Stimulated activated CD8-positive, alpha-beta memory T cell treated with anti-CD3 and anti-CD28 coated beads, Interleukin-15, amount 100 ng/mL, for 4 hours (primary cell): ENCODE results near the gene LINC01488.
A peak's percentile ranks its signal among the peaks of the same experiment; 100 is the strongest.

Source experiments
- DNase-seq, 2 donors: peaks; one replicate each; pipeline ENCODE4 v3.0.0-alpha.2; 2020; ENCODE audit warnings: low read depth in 2 of 2

LINC01488 gene

DNA sequence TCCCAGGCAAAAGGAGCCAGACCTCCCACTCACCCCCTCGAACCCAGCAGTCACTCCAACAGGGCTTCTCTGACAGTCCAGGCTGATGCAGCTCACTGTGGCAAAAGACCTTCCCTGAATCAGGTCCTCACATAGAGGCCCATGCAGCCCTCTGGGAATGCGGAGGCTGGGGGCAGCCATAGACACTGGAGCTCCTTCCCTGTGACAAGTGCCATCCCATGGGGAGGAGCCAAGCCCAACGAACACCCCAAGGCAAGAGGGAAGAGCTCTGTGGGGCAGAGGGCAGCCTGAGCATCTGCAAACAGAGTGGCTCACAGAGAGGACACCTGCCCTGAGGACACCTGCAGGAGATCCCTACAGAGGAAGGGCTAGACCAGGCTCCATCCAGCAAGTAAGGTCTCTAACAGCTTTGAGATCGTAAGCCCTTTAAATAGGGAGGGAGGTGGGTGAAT lies at the start of gene LINC01488:
TSS of gene LINC01488 (plus strand) at position 271 of the 452 bp plus-strand sequence.
- no peak for DNase-seq

DNA sequence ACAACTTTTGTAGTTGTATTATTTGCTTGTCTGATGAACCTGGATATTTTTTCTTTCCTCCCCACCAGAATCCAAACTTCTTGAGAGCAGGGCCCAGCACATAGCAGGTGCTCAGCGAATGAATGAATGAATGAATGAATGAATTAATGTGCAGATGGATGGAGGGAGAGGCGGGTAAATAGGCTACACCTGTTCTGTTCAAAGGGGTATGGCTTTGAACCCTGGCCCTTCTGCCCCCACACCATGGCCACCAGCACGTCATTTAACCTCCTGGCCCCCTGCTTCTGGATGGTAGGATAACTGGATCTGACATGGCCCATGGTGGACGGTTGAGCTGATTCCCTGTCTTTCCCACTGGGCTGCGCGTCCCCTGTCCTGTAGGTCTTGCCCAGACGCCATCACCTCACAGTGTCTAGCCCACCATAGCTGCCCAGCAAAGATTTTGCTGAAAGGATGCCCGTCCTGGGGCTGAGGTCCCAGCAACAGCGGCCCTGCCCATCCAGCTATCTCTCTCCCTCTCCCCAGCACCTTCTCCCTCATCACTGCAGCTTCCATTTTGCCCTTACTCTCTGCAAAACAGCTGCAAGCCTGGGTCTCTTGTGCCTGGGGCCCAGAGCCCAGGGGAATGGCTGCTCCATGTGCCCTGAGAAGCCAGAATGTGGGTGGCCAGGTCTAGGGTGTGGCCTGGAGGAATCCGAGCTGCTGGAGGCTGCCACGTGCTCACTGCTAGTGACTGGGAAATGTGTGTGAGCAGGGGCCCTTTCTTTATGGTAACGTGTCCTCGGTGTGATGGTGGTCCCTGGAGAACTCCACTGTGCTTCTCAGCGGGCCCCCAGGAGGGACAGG lies 49.3 kb upstream of the LINC01488 start:
- no peak for DNase-seq

DNA sequence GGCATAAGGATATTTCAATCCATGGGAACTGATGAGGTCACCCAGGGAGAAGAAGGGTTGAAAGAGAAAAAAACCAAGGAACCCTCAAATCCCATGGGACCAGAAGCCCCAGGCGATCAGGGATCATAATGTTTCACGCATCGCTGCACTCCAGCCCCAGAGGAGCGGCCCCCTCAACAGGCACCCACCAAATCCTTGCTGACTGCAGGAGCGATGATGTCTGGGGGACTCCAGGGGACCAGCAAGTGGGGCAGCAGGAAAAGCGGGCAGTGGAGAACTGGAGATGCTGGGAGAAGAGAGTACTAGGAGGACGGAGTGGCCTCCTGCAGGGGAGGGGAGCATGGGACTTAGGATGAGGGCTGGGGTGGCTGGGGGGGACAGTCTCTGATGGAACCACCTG lies 47.7 kb upstream of the LINC01488 start:
- DNase-seq = no peak

DNA sequence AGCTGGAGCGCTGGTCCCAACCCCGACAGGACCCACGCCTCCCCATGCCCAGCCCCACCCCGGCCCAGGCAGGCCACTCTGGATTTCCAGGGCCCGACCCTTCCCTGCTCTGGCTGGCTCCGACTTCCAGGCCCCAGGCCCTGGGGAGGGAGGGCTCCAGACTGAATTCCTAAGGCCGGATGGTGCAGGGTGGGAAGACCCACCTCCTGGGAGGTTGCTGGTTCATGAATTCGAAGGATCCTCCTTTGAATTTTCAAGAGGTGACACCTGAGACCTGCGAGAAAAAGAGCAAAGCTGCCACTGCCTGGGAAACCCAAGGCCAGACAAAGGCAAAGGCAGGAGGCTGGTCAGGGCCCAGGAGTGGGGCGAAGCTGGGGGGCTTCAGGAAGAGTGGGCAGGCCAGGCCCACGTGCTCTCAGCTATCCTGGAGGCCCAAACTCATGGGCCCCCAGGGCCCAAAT lies 47.0 kb upstream of the LINC01488 start:
- DNase-seq = no peak

DNA sequence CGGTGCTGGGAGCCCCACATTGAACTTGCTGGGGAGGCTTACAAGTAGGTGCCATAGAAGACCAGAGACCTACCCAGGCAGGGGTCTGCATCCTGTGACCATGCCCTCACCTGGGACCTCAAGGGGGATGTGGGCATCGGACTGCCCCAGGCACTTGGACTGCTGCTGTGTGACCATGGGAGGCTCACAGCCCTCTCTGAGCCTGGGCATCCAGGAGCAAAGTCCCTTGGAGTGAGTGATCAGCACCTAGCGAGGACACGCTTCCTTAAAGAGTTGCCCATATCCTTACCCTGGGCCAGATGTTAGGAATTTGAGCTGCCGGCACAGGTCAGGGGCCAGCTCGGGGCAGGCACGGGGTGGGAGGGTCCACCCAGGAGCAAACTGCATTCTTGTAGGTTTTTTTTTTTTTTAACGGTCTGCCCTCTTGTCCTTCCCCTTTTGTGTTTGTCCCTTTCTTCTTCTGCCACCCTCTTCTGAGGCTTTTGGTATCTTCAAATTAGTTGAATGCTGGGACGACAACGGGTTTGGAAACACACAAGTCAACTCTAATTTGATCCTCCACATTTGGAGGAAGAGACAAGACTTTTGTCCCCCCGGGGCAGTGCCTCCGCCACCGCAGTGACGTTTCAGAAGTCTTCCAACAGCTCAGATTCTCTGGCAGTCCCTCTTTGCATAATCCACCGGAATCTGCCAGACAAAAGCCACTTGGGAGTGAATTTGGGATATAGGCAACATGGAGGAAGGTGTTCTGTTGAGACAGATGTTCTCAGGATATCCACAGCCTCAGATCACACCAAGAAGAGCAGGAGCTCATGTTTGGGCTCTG lies 46.1 kb upstream of the LINC01488 start:
- DNase-seq = no peak

DNA sequence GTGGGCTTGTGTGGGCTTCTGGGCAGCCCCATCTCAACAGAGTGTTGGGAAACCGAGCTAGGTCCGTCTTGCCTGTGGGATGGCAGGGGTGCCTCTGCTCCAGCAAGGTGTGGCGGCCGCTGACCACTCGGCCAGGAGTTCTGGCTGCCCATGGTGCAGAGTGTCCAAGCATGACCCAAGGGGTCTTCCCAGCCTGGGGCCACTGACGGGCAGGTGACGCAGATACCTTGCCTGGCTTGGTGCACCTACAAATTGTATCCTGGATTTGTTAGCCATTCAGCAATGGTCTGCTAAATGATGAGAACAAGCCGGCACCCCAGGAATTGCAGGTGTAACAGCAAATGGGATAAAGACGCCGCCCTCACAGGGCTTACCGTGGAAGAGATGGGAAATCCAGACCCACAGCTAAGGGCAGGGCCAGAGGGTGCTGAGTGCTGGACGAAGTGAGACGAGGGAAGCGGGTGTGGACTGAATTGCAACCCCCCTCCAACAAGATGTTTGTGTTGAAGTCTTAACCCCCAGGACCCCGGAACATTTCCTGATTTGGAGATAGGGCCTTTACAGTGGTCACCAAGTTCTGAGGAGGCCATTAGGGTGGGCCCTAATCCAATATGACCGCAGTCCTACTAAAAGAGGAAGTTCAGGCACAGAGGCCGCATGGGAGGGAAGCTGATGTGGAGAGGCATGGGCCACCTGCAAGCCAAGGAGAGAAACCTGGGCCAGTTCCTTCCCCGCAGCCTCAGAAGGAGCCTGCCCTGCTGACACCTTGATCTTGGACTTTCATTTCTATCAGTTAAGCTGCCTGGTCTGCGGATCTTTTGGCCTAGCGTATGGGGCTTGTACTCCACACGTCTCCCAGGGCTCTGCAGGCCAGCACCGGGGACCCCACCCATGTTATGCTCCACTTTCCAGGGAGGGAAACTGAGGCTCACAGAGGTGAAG lies 45.2 kb upstream of the LINC01488 start:
- no peak for DNase-seq

DNA sequence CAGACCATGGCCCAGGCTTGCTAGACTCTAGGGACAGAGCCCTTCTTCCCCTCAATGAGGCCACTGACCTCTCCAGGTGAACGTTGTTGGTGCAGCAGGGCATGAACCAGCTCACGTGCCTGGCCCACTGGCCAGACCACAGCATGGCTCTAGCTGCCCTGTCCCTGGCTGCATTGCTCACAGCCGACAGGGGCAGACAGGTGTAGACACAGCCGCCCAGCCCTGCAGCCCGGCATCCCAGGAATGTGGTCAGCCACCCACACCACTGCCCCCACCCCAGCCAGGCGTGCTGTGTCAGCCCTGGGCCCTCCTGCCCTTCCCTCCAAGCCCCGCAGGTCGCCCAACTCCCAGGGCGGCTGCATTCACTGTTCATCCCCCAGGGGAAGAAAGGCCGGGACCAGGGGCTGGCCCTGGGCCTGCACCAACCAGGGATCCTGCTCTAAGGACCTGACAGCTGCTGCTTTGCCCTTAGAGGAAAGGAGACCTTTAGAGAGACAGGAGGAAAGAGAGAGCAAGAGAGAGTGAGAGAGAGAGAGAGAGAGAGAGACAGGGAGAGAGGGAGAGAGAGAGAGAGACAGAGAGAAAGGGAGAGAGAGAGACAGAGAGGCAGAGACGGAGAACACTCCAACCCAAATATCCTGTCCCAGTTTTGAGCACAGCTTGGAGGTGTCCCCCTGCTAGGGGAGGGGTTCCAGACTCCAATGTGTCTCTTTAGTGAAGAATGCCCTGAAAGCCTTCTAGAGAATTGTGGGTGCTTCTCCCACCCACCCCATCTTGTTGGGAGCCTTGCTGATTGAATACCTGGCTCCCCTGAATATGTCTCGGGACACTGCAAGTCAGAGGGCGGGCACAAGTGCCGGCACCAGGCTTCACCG lies 44.2 kb upstream of the LINC01488 start:
- DNase-seq = no peak

DNA sequence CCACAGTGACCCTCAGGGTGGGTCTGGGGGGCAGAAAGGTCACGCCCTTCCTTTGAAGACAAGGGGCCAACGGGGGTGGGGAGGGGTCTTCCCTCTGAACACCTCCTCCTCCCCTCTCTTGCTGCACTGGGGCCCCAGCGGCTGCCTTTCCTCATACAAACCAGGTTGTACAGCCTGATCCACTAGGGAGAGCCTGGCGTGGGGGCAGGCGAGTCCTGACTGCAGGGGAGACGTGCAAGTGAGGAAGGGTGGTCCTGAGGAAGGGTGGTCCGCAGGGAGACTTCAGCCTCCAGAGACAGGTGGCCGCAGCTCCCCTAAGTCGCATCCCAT lies 43.6 kb upstream of the LINC01488 start:
- DNase-seq = no peak

DNA sequence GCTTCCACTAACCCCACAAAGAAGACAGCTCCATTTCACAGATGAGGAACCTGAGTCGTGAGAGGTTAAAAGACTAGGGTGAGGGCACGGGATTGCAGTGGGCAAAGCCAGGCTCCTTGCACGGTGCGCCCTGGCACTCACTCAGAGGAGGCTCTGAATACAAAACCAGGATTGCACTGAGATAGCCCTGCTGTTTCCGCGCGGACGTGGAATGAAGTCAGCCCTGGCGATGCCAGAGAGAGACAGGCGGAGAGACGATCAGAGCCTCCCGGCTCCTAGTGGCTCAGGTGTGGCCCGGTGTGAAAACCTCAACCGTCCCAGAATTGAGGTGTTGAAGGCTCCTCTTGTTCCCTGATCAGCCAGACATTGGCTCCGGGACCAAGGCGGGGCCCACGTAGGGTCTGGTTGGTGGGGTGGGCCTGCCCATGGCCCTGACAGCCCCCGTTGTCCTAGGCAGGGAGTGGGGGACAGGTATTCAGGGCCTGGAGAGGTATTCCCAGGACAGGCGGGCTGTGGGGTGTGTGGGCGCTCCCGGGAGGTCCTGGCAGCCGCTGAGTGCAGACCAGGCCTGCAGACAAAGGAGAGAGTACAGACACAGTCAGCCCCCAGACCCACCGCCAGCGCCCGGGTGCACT lies 43.1 kb upstream of the LINC01488 start:
- no peak for DNase-seq

DNA sequence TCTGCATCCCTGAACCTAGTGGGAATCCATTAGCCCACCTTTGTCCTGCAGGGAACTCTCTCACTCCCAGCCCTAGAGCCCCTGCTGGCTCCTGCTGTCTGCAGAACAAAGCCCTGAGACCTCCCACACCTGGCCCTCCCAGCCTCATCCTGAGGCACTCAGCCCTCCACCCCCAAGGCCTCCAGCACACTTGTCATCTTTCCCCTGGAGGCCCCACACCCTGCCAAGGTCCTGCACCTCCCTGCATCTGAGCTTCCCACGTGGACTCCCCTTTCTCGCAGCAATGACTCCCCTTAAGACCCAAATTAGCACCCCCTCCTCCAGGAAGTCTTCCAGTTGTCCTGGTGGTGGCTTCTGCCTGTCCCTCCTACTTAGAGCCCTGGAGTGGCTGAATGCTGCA lies 42.3 kb upstream of the LINC01488 start:
- DNase-seq = no peak

DNA sequence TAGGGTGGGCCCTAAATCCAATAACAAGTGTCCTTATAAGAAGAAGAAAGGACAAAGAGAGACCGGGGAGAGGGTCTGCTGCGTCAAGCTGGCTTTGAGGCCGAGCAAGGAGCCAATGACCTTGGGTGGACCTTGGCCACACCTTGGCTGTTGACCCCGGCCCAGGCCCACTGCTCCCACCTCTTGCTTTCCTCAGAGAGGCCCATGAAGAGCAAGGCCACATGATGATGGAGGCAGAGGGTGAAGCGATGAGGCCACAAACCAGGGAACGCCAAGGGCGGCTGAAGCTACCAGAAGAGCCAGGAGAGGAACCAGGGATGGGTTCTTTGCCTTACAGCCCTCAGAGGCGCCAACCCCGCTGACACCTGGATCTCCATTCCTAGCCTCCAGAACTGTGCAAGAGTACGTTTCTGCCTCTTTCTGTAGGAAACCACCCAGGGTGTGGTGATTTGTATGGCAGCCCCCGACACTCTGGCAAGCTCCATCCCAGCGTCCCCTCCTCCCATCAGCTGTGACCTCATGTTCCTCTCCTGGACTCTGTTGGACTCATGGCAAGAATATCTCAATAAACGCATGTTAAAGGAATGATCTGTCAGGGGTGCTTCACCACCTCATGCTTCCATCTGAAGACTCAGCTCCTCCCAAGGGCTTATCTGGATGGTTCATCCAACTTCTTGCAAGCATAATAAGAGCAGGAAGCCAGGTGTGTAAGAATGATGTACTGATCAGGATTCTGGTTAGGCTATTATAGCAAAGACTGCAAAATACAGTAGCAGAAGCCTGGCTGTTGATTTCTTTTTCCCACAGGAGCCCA lies 41.6 kb upstream of the LINC01488 start:
- no peak for DNase-seq

DNA sequence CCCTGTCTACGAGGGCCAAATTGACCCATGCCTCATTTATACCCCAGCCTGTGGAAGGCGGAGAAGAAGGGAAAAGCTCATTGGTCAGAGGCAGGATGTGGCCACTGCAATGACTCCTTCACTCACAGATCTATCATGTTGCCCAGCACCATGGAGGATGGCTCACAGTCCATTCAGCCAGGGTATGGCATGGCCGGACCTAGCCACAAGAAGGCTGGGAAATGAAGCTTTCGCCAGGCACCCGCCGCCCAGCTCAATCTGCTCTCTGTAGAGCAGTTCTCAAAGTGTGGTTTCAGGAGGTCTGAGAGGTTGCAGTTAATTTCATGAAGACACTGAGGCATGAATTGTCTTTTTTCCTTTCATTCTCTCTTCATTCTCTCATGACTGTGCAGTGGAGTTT lies 40.6 kb upstream of the LINC01488 start:
- DNase-seq = no peak

DNA sequence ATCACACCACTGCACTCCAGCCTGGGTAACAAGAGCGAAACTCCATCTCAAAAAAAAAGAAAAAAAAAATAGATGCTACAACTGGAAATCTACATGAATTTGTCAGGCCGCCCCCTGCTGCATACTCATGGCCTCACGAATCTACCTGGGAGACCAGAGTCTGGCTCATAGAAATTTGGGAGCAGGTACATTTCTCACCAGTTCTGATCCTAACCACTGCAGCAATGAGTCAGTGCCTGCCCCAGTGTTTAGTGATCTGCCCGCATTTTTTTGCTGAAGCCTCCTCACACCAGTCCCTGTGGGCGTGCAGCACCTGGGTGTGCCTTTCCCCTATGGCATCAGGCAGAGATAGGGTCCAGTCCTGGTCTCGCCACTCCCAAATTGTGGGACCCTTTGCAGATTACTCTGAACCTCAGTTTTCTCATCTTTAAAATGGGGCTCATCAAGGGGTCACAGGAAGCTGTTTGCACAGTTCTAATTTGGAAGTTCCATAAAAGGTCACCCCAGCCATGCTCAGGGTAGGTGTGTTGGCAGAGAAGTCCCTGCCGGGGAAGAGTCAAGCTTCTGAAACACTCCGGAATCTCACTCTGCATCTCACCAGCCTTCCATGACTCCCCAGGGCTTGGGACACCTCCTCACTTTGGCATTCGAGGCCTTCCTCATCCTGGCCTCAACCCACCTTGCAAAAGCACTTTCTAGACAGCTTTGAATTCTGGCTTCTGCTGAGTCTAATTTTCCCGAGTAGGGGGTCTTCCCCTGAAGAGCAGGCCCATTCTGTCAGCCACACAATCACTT lies 39.3 kb upstream of the LINC01488 start:
- DNase-seq = no peak

DNA sequence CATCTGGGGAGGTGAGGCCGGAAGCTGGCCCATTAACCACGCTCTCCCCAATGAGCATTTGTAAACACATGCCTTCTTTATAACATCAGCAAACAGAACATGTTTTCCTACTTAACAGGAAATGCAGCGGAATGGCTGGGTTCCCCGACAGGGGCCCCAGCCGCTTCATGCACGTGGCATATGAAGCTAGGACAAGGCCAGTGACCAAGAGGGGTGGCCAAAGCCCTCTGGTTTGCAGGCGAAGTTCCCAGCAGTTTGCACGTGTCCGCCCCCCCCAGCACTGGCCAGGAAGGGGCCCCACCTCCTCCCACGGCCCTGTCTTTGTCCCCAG lies 38.7 kb upstream of the LINC01488 start:
- no peak for DNase-seq

DNA sequence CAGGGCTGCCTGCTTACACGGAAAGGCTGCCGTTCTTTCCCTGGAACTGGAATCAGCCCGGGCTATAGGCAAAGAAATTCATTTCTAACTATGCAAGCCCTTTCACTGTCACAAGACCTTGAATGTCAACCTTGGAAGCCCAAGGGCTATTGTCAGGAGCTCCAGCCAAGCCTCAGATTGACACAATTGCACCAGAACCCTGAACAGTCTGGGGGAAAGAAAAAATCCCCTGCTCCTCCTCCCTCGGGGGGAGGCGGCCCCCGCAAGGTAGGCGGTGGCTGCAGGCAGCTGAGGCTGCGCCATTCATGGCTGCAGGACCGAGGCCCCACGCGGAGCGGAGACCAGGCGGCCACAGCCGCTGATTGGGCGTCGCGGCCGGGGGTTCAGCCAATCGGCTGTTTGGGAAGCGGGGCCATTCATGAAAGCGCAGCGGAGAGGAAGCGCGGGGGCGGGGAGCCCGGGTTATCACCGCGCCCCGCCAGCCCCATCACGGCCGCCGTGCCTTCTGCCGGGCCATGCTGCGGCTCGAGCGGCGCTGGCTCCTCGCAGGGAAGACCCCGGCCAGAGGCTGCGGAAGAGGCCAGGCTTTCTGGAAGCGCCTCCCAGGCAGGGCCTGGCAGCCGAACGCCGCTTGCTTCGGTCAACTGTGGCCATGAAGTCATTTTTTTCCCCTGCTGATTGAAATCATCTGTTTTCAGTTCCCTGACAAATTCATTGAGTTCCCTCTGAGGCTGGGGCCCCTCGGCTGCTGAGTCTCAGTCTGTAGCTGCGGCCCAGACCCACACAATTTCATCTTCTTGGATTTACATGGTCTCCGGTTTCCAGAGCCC lies 38.1 kb upstream of the LINC01488 start:
- peak; percentile 47 to 60 for DNase-seq

DNA sequence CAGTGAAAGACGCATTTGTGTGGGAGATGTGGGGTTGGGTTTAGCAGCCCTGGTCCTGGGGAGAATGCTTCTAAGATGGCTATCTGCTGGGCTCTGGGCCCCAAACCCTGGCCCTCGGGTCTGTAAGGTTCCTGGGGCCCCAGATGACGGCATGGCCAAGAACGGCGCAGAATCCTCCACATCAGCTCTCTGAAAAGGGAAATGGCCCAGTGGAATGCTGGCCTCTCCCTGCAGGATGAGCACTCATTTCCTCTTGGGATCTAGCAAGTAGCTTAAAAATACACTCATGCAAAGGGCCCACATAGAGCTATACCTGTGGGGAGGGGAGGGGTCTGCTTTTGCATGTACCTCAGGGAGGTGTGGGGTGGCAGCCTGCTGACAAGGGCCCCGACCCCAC lies 37.5 kb upstream of the LINC01488 start:
- DNase-seq = no peak

DNA sequence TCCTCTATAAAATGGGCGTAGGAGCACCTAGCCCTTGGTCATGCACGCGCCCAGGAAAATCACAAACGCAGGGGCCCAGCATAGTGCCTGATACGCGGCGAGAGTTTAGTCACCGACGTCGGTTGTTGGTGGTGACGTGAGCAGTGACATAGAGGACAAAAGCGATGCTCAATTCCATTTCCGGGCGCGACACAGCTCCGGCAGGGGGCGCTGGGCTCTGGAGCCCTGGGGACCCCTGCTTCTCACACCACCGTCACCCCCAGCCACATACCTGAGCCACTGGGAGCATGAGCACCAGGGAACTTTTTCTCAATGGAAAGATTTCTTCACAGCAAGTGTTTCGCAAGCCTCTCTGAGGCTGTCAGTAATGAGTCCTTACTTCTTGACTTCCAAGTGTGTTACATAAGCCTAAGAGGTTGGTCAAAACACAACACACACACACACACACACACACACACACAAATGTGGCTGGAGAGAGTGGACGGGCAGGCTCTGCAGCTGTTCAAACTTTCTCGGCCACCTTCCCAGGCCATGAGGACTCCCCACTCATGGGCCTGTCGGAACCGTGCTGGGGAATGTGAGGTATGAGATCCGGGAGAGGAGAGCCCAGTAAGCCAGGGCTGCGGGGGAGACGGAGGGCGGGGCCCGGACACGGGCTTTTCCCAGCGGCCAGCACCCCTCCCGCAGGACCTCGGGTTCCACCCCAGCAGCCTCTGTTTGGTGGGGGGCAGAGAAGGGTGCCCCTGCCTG lies 36.9 kb upstream of the LINC01488 start:
- no peak for DNase-seq
